HG03039 (cell line): Measurements from ENCODE around the gene AGMAT.

Source experiments
- ATAC-seq: cut with Tn5 transposase; IDR thresholded peaks from one replicate; pipeline ENCODE4 v1.9.1; 2021; ENCODE audit warnings: mild to moderate bottlenecking, moderate library complexity; ENCODE audit not compliant: unreplicated experiment

Gene AGMAT, protein sequence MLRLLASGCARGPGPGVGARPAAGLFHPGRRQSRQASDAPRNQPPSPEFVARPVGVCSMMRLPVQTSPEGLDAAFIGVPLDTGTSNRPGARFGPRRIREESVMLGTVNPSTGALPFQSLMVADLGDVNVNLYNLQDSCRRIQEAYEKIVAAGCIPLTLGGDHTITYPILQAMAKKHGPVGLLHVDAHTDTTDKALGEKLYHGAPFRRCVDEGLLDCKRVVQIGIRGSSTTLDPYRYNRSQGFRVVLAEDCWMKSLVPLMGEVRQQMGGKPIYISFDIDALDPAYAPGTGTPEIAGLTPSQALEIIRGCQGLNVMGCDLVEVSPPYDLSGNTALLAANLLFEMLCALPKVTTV

GRCh38 chr1:15584489-15585363 is at the start of gene AGMAT:
Gene AGMAT, minus strand, starts transcription at chr1:15585051. Its CDS starts 84 bp downstream, at chr1:15584967.
- no peak for ATAC-seq

- no peak for ATAC-seq
Measured at GRCh38 chr1:15633756-15634420, 49.0 kb upstream of the AGMAT start.

GRCh38 chr1:15628003-15628402 is 43.2 kb upstream of the AGMAT start:
- ATAC-seq: no peak

DNA sequence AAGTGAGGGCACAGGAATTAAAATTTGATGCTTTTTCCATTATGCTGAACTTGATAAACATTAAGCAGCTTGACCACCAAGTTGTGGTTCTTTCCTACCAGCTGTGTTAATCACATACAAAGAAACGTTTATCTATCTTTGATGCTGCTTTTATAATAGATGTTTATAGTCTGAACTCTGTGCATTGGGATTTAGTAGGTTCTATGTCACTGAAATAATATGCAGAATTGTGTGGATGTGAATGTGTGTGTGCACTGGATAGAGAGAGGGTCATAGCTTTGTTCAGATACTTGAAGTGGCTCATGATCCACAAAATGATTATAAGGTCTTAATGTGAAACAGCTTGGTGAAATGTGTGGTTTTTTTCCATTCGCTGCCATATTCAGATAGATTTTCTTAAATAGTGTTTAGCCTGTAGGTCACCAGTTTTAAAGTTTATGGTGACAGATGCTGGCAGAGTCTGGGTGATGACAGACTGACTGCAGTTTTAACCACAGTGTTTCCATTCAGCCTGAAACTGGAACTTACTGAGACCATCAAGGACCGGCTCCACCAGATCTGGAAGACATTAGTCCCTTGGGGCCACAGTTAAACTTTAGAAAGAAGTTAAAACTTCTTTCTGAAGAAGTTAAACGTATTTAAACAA is 42.6 kb upstream of the AGMAT start:
- no peak for ATAC-seq

GRCh38 chr1:15626269-15626950 is 41.6 kb upstream of the AGMAT start:
- no peak for ATAC-seq

- ATAC-seq: no peak
Measured at GRCh38 chr1:15625056-15625917, 40.4 kb upstream of the AGMAT start.

GRCh38 chr1:15624133-15624714 is 39.4 kb upstream of the AGMAT start:
- ATAC-seq: no peak

GRCh38 chr1:15623435-15623834 is 38.6 kb upstream of the AGMAT start:
- no peak for ATAC-seq

DNA sequence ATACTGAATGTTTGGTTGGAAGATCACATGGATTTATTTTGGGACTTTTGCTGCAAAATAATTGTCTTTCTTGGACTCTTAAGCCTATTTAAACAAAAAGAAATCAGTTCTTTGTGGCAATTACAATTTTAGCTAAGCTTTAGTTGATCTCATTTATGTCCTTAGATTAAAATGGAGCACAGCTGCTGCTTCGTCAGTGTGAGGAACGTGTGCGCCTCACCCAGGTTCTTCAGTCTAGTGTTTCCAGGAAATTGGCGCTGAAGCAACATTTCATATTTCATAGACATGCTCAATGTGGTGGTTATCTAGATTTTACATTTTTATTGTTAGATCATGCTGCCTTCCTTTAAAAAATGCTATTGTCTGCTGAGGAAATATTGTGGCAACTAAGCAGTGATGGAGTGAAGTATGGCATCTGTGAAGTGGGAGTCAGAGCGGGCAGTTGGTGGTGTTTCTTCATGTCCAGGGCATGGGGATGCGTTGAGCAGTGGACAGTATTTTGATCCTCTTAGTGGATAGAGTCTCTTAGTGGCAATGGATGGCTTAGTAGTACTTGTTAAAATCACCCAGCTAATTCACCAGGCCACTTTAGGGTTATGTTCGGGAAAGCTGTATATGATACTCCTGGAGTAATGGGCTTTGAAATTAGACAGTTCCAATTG is 38.0 kb upstream of the AGMAT start:
- no peak for ATAC-seq

DNA sequence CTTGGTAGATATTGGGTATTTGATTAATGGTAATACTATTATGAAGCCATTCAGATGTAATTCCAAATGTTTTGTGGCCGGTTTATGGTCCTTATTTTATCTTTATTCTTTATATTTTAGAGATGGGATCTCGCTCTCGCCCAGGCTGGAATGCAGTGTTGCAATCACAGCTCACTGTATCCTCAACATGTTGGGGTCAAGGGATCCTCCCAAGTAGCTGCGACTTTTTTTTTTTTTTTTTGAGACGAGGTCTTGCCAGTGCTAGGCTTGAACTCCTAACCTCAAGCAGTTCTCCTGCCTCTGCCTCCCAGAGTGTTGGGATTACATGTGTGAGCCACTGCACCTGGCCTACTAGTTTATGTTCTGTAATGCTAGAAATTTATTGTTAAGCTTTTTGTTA is 37.1 kb upstream of the AGMAT start:
- no peak for ATAC-seq

DNA sequence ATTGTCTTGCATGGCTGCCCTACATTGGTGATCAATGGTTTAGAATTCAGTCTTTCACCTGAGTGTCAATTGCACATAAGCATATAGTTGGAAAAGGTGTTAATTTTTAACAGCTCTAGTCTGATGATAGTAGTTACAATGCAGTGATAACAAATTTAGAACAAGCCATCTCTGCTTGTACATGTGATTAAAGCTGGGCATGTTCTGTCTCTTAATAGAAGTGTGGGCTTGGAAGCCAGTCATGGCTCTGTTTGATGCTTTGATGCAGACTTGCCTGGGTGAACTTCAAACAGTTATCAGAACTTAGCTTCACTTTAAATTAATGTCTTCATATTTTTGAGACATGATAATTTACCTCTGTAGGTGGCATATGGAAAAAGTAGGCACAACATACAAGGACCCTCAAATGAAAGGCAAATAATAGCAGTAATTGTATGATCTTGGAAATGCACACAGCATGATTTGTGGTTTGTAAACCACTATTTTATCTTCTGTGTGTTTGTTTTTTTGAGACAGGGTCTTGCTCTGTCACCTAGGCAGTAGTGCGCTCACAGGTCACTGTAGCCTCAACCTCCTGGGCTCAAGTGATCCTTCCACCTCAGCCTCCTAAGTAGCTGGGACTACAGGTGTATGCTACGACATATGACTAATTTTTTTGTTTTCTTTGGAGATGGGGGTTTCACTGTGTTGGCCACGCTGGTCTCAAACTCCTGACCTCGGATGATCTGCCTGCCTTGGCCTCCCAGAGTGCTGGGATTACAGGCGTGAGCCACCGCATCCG is 36.2 kb upstream of the AGMAT start:
- no peak for ATAC-seq

GRCh38 chr1:15620155-15620545 is 35.3 kb upstream of the AGMAT start:
- no peak for ATAC-seq

GRCh38 chr1:15618655-15619525 is 34.0 kb upstream of the AGMAT start:
- ATAC-seq: no peak

GRCh38 chr1:15618077-15618654 is 33.3 kb upstream of the AGMAT start:
- ATAC-seq: no peak

- ATAC-seq: peak; percentile 66
Measured at GRCh38 chr1:15617173-15618076, 32.6 kb upstream of the AGMAT start, which contains the start of gene DDI2. Gene DDI2, plus strand, starts transcription at chr1:15617458. Its CDS starts 213 bp downstream, at chr1:15617671.
